MM.1S (cell line): ENCODE data around the gene ZNF619.

Experiments
- CTCF ChIP-seq: fragments of 300-600 bp; sonication (generic); IDR thresholded peaks from 2 replicates; pipeline ENCODE4 v1.5.1; 2016; ENCODE audit warnings: antibody characterized with exemption, low read length, mixed read lengths
- EZH2 ChIP-seq: fragments of 300-600 bp; sonication (generic); optimal IDR thresholded peaks from 2 replicates; pipeline ENCODE3; 2017; ENCODE audit warnings: low read depth, mild to moderate bottlenecking, antibody characterized with exemption, low read length, mixed read lengths

- TF ChIP-seq CTCF (no peak), EZH2 (no peak)
Observed at GRCh38 chr3:40456279-40456939, 20.5 kb upstream of the ZNF619 start.
